CD4-positive, alpha-beta T cell treated with Interleukin-6 at 100 ng/mL for 8 hours (primary cell): ENCODE results near the gene SOX6.

Source experiments
- DNase-seq: peaks from one replicate; pipeline ENCODE4 v3.0.0-alpha.2; 2020; ENCODE audit warnings: mixed read lengths, low spot score

SOX6 gene

GRCh38 chr11:16364254-16364653 is 7.9 kb upstream of the SOX6 start:
- DNase-seq = no peak

GRCh38 chr11:16363706-16364105 is 7.4 kb upstream of the SOX6 start:
- DNase-seq = no peak

GRCh38 chr11:16361108-16361865 is 4.9 kb upstream of the SOX6 start:
- no peak for DNase-seq

GRCh38 chr11:16359369-16359768 is 3.0 kb upstream of the SOX6 start:
- no peak for DNase-seq

DNA sequence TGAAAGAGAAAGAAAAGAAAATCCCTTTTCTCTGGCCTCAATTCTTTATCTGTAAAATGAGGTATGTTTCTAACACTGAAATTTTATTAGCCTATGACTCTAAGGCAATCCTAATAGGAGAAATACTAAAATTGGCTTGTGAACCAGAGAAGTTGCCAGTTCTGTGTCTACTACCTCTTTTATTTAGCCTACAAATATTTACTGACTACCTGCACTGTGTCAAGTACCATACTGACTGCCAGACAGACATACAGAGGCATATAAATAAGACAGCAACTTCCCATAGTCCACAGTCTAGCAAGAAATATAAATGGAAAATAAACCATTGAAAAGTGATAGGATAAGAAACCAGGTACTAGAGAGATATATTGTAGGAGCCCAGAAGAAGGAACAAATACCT is 2.4 kb upstream of the SOX6 start:
- no peak for DNase-seq

DNA sequence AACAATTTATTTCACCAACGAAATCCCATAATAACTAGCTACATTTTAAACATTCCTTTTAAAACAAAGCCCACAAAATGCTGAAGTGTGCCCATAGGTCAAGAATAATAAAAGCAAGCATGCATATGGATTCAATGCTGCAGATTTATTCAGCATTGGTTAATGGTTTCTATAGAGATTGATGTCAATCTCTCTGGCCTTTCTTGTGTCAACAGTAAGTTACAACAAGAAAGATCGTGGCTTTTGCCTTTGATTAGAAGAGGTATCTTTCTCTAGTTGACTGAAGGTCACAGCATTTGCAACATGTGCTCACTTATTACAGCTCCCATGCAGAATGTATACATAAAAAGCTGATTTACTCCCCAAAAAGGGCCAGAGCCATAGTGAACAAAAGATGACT is 1.4 kb upstream of the SOX6 start:
- no peak for DNase-seq

GRCh38 chr11:16356761-16357393 is 531 bp upstream of the SOX6 start:
- DNase-seq = no peak

- DNase-seq = no peak
These were observed 3.6 kb downstream of the SOX6 start for GRCh38 chr11:16352707-16353106.

DNA sequence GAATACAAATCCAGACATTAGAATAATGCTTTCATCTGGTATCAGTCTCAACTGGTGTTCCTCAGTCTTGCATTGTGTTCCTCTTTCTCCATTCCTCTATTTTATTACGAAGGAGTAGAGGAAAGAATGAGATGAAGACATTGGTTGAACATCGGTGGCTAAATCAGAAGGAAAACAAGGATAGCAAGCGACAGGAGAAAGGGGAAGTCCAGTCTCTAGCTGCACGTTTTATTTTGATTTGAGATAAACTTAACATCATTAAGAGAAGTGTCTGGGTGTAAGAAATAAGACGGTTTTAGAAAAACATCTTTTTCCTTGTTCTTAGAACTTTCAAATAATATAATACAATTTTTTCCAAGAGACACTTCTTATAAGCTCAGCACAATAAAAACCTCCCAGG is 6.2 kb downstream of the SOX6 start:
- DNase-seq = no peak

DNA sequence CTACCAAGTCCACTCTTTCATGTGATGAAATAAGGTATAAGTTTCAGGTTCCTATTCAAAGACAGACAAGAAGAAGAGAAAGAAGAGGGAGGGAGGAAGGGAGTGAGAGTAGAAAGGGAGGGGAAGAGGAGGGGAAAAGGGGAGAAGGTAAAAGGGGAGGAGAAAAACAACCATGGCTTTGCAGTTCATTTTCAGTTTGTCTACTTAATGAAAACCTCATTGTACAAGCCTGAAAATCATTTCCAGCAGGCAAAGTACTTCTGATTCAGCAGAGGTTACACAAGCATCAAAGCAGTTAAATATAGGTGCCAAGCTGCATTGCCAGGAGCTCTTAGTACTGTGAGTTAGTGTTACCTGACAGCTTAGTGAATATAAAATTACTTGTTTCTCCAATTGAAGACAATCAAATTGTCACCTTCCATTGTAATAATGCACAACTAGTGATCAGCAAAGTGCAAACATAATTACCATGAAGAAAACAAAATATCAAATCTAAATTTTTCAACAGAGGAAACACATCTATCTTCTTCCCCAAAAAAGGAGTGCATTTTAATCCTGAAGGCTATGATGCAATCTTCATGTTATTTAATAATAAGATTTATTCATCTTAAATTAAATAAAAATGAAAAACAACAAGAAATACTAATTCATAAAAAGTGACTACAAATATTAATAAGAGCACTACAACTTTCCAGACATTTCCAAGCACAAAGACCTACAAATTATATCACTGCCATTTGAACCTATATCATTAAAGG is 8.2 kb downstream of the SOX6 start:
- DNase-seq = no peak

GRCh38 chr11:16346975-16347374 is 9.4 kb downstream of the SOX6 start:
- no peak for DNase-seq

GRCh38 chr11:16341853-16342252 is 14.5 kb downstream of the SOX6 start:
- no peak for DNase-seq

DNA sequence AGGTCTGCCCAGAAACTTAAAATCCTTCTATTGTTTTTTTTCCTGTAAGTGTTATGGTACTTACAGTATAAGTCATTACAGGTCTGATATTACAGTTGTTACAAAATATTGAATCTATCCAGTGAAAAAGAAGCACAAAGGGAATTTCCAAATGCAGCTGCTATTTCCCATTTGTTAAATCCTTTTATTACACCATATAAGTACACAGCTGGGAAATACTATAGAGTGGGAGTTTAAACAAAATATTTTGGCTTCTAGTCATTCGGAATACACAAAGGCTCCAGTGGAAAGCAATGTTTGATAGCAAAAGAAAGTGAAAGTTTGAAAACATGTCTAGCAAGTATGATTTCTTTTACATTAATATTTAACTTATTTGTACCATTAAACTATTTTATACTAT is 18.0 kb downstream of the SOX6 start:
- no peak for DNase-seq

DNA sequence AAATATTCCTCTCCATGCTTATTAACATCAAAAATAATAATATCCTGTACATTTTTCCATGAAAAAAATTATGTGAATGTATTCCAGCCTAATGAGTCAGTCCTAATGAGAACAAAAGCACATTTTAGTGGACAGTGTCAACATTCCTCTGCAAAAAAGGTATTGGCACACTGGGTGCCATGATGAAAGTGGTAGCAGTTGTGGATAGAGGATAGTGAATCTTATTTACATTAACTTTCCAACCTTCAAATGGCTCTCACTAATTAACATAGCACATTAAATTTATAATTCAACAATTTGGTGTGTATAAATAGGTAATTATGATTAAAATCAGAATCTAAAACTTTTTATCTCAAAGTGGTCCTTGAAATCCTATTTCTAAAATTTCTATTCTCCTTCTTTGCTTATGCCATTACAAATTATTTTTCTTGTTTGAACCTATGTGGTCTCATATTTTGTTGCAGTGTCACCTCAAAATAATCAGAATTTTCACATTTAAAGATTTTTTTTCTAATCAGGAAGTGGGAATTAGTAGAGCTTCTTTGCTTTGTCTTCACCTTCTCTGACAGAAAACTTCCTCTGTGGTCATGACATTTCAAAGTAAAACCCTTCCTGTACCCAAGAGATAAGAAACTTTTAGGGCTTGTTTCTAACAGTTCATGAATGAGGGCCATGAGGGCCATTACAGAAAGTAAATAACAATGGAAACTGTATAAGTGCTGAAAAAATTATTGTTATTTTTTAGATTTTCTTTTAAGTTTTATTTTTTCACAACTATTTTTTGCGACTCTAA is 18.7 kb downstream of the SOX6 start:
- DNase-seq = no peak

DNA sequence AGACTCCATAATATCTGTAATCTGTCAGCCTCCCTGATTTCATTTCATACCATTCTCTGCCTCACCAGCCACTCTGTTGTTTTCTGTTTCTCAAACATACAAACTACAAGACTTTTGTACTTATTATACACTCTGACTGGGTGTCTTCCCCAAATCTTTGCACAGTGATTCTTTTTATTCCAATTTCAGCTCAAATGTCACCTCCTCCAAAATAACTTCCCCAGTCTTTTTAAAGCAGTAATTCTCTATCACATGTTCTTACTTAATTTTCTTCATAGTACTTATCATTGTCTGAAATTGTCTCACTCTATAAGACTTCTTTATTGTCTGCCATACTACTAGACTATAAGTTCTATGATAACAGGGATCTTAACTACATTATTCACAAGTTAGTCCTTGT is 19.6 kb downstream of the SOX6 start:
- no peak for DNase-seq

DNA sequence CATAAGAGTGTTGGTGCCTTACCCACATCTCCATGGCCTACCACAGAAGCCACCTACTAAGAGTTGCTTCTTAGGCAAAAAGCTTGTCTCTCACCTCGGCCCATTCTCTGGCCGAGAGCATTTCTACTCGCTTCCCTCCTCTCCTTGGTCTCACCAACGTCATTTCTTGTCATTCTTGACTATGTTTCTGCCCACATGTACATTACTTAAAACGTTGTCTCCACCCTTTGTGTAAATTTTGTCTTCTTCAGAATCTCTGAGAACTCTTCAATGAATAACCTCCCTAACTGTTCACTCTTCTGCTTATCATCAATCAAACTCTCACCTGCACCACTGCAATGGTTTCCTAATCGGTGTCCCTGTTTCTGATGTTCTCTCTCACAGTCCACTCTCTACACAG is 20.1 kb downstream of the SOX6 start:
- no peak for DNase-seq

DNA sequence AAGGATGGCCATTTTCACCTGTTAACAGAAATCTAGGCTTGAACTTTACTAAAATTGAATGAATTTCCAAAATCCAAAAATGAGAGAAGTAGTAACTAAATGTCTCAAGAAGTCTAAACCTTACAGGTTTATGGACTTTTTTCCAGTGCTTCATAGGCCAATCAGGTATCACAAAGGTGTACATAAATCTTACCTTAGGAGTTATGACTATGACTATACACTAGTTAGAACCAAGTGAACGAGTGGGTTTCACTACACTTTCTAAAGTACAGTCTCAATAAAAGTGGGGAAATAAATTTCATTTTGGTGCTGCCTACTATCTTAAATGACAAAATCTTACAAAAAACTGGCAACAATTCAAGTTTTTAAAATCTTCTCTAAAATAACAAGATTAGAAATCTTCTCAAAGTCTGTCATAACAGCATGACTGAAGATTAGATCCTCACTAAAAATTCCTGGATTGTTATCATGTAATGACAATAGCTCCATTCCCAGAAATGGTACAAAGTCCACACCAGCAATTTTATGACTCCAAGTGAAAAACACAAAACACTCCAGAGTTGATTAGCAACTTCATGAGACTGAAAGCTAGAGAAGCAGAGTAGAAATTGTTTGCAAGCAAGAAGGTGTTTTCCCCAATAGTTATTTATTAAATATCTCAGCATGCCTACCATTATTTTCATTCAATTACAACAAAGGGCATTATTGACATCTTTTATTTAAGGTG is 20.9 kb downstream of the SOX6 start:
- DNase-seq = no peak

DNA sequence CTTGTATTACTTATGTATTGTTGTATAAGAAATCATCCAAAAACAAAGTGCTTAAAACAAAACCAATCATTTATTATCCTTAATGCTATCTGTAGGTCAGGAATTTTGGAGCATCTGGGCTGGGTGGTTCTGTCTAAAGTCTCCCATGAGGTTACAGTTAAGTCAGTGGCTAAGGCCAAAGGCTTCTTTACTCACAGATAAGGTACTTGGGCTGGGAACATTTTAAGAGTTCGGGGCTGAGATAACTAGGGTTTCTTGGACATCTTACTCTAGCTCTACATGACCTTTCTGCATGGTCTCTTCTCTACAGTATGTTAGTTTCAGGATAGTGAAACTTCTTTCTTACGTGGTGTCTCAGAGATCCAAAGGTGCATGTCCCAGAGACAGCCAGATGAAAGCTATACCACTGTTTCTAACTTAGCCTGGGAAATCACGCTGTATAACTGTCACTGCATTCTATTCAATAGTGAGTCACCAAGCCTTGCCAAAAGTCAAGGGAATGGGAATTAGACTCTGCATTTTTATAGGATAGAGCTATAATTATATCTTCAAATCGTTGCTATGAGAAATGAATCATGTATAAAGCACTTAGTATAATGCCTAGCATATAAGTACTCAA is 29.6 kb downstream of the SOX6 start:
- DNase-seq = no peak

DNA sequence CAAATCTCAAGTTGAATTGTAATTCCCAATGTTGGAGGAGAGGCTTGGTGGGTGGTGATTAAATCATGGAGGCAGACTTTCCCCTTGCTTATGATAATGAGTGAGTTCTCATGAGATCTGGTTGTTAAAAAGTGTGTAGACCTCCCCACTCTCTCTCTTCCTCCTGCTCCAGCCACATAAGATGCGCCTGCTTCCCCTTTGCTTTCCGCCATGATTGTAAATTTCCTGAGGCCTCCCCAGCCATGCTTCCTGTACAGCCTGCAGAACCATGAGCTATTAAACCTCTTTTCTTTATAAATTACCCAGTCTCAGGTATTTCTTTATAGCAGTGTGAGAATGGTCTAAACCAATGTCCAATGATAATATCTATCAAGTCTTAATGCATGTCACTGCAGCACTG is 34.2 kb downstream of the SOX6 start:
- DNase-seq = no peak

- DNase-seq = no peak
These were observed 35.2 kb downstream of the SOX6 start for GRCh38 chr11:16321148-16321547.

GRCh38 chr11:16318320-16318719 is 38.0 kb downstream of the SOX6 start:
- DNase-seq = no peak
